ENCODE results near the gene PABPN1L.
A peak's percentile ranks its signal among the peaks of the same experiment; 100 is the strongest.

The PABPN1L gene

DNA sequence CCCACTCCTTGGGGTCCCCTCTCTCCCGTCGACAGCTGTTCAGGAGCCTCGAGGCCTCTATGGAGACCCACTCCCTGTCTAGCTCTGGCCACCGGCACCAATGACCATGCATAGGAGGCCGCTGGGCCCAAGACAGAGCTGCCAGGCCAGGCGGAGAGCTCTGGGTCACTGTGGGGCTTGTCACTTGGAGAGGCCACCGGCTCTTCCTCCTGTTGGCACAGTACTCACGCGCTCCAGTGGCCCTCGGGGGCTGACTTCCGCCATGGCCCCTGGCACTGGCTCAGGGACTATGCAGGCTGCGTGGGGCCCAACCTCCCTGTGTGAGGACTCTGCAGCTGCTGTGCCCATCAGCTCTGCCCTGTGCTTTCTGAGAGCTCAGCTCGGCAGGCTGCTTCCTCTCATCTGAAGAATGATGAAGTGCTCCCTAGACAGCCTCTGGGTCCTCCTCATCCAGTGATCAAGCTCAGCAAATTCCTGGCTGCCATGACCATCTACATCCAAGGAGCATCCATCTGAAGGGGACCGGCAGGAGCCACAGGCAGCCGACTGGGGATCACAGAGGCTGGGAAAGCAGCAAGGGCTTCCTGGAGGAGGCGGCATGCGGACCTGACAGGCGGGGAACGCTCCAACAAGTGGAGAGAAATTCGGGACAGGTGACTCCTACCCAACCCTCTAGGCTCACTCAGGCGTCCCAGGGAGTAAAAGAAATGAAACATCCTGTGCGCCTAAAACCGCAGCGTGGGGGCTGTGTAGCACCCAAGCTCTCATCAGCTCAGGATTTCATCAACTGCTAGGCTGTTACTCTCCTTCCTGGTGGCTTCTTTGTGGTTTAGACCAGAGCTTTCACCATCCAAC is 26.5 kb downstream of the PABPN1L start:
- Histone ChIP-seq H2BK15ac (replicated peaks; ENCODE audit: low read depth) (no peak overlapping the region), H3K36me3 (ENCODE audit: control insufficient read depth, insufficient read depth, low read length) (no peaks in the 10 kb centered on the region), H3K4me2 (ENCODE audit: low read length) (no peak overlapping the region), H3K4me3 (ENCODE audit: low read length) (no peak overlapping the region), H3K18ac (ENCODE audit: low read length) (no peak overlapping the region), H3K27me3 (ENCODE audit: insufficient read depth, low read length, poor library complexity) (no peaks in the 10 kb centered on the region), H4K5ac (ENCODE audit: low read length) (no peak overlapping the region), H3K79me1 (ENCODE audit: low read length) (no peaks in the 10 kb centered on the region), H4K8ac (ENCODE audit: low read depth, low read length) (no peak overlapping the region), H3K79me2 (ENCODE audit: control insufficient read depth, insufficient read depth, low read length) (no peaks in the 10 kb centered on the region), H3K4me1 (ENCODE audit: control insufficient read depth, low read depth, low read length) (no peaks in the 10 kb centered on the region), H3K23ac (ENCODE audit: low read length) (no peak overlapping the region), H3K9ac (ENCODE audit: low read length) (no peak overlapping the region), H2BK120ac (ENCODE audit: low read depth, low read length) (no peak overlapping the region), H3K27ac (ENCODE audit: low read depth, low read length) (no peak overlapping the region), H3K4ac (ENCODE audit: low read depth, low read length) (no peak overlapping the region), H2BK5ac (ENCODE audit: low read length) (no peak overlapping the region), H2AK5ac (ENCODE audit: low read length) (no peak overlapping the region), H3K56ac (ENCODE audit: low read length) (no peak overlapping the region)
- no peak for DNase-seq
- no CpG with 5 or more reads among the region's 24 CpGs for WGBS (ENCODE audit: extremely low coverage, insufficient coverage, low lambda C conversion rate)

DNA sequence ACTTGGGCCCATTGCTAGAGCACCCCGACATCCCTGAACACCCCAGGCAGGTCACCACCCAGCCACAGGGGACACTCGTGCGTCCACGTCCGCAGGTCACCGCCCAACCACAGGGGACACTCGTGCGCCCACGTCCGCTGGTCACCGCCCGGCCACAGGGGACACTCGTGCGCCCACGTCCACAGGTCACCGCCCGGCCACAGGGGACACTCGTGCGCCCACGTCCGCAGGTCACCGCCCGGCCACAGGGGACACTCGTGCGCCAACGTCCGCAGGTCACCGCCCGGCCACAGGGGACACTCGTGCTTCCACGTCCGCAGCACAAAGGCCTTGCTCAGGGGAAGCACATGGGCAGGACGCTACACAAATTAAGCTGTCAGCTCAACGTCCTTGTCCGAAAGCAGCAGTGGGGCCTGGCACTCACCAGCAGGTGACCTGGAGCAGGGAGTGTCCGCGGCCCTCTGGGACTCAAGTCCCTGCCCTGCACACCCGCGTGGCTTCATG is 27.4 kb downstream of the PABPN1L start:
- H3K9ac ChIP-seq (ENCODE audit: low read length), result no peak overlapping the region
- WGBS (ENCODE audit: extremely low coverage, insufficient coverage, low lambda C conversion rate), result no CpG with 5 or more reads among the region's 39 CpGs
- H4K8ac ChIP-seq (ENCODE audit: low read depth, low read length), result no peak overlapping the region
- no peak overlapping the region for H3K23ac ChIP-seq (ENCODE audit: low read length)
- H3K79me1 ChIP-seq (ENCODE audit: low read length), result no peaks in the 10 kb centered on the region
- no peak overlapping the region for H3K56ac ChIP-seq (ENCODE audit: low read length)
- no peak overlapping the region for H3K27ac ChIP-seq (ENCODE audit: low read depth, low read length)
- H2BK5ac ChIP-seq (ENCODE audit: low read length), result no peak overlapping the region
- no peak overlapping the region for H2BK120ac ChIP-seq (ENCODE audit: low read depth, low read length)
- H3K18ac ChIP-seq (ENCODE audit: low read length), result no peak overlapping the region
- H3K36me3 ChIP-seq (ENCODE audit: control insufficient read depth, insufficient read depth, low read length), result no peaks in the 10 kb centered on the region
- no peak overlapping the region for H3K4ac ChIP-seq (ENCODE audit: low read depth, low read length)
- no peaks in the 10 kb centered on the region for H3K79me2 ChIP-seq (ENCODE audit: control insufficient read depth, insufficient read depth, low read length)
- DNase-seq, result peak; percentile 19
- H2AK5ac ChIP-seq (ENCODE audit: low read length), result no peak overlapping the region
- H3K27me3 ChIP-seq (ENCODE audit: insufficient read depth, low read length, poor library complexity), result no peaks in the 10 kb centered on the region
- no peak overlapping the region for H2BK15ac ChIP-seq (replicated peaks; ENCODE audit: low read depth)
- no peak overlapping the region for H4K5ac ChIP-seq (ENCODE audit: low read length)
- H3K4me1 ChIP-seq (ENCODE audit: control insufficient read depth, low read depth, low read length), result no peaks in the 10 kb centered on the region
- H3K4me3 ChIP-seq (ENCODE audit: low read length), result no peak overlapping the region
- no peak overlapping the region for H3K4me2 ChIP-seq (ENCODE audit: low read length)

DNA sequence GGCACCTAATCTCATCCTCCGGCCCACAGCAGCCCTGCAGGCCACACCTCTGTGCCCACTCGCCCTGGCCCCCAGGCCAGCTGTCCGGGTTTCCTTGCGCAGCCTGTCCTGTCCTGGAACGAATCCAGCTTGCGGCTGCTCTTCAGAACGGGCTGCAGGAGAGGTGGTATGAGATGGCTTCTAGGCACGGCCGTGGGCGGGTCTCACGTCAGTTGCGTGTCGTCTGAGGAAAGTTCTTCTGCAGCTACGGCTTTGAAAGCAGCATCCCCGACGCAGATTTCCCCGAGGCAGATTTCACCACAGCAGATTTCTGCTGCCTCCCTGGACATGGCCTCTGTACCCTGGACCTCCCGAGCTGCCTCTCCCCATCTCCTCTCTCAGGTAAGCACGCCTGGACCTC is 27.9 kb downstream of the PABPN1L start:
- Histone ChIP-seq H2BK15ac (replicated peaks; ENCODE audit: low read depth) (no peak overlapping the region), H3K36me3 (ENCODE audit: control insufficient read depth, insufficient read depth, low read length) (no peaks in the 10 kb centered on the region), H3K27me3 (ENCODE audit: insufficient read depth, low read length, poor library complexity) (no peaks in the 10 kb centered on the region), H3K27ac (ENCODE audit: low read depth, low read length) (no peak overlapping the region), H2BK5ac (ENCODE audit: low read length) (no peak overlapping the region), H3K4me3 (ENCODE audit: low read length) (no peak overlapping the region), H2AK5ac (ENCODE audit: low read length) (no peak overlapping the region), H3K18ac (ENCODE audit: low read length) (no peak overlapping the region), H3K79me1 (ENCODE audit: low read length) (no peaks in the 10 kb centered on the region), H2BK120ac (ENCODE audit: low read depth, low read length) (no peak overlapping the region), H3K4me1 (ENCODE audit: control insufficient read depth, low read depth, low read length) (no peaks in the 10 kb centered on the region), H3K56ac (ENCODE audit: low read length) (no peak overlapping the region), H4K8ac (ENCODE audit: low read depth, low read length) (no peak overlapping the region), H3K4me2 (ENCODE audit: low read length) (no peak overlapping the region), H3K4ac (ENCODE audit: low read depth, low read length) (no peak overlapping the region), H3K9ac (ENCODE audit: low read length) (no peak overlapping the region), H3K23ac (ENCODE audit: low read length) (no peak overlapping the region), H4K5ac (ENCODE audit: low read length) (no peak overlapping the region), H3K79me2 (ENCODE audit: control insufficient read depth, insufficient read depth, low read length) (no peaks in the 10 kb centered on the region)
- no CpG with 5 or more reads among the region's 19 CpGs for WGBS (ENCODE audit: extremely low coverage, insufficient coverage, low lambda C conversion rate)
- DNase-seq, result no peak

DNA sequence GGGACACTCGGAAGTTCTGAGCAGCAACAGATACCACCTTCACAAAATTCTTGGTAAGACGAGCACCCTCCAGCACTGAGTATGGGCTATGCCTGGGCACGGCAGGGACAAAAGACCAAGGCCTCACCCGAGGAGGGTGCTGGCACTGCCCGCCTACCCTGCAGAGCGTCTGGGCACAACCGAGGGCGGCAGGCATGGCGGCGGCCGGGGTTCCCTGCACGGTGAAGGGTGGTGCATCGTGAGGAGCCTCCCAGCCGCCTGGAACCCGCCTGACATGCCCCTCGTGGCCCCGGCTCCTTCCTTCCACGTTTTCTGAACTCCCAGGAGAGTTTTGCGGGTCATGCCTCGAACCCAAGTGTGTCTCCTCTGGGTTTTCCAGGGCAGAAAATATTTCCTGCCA is 28.7 kb downstream of the PABPN1L start:
- Histone ChIP-seq H3K36me3 (ENCODE audit: control insufficient read depth, insufficient read depth, low read length) (no peaks in the 10 kb centered on the region), H3K9ac (ENCODE audit: low read length) (no peak overlapping the region), H2AK5ac (ENCODE audit: low read length) (no peak overlapping the region), H3K23ac (ENCODE audit: low read length) (no peak overlapping the region), H3K79me1 (ENCODE audit: low read length) (no peaks in the 10 kb centered on the region), H3K4me1 (ENCODE audit: control insufficient read depth, low read depth, low read length) (no peaks in the 10 kb centered on the region), H3K4ac (ENCODE audit: low read depth, low read length) (no peak overlapping the region), H3K4me3 (ENCODE audit: low read length) (no peak overlapping the region), H4K5ac (ENCODE audit: low read length) (no peak overlapping the region), H3K4me2 (ENCODE audit: low read length) (no peak overlapping the region), H3K18ac (ENCODE audit: low read length) (no peak overlapping the region), H3K56ac (ENCODE audit: low read length) (no peak overlapping the region), H3K27me3 (ENCODE audit: insufficient read depth, low read length, poor library complexity) (no peaks in the 10 kb centered on the region), H3K27ac (ENCODE audit: low read depth, low read length) (no peak overlapping the region), H3K79me2 (ENCODE audit: control insufficient read depth, insufficient read depth, low read length) (no peaks in the 10 kb centered on the region), H2BK5ac (ENCODE audit: low read length) (no peak overlapping the region), H2BK15ac (replicated peaks; ENCODE audit: low read depth) (no peak overlapping the region), H2BK120ac (ENCODE audit: low read depth, low read length) (no peak overlapping the region), H4K8ac (ENCODE audit: low read depth, low read length) (no peak overlapping the region)
- no CpG with 5 or more reads among the region's 20 CpGs for whole genome bisulfite sequencing (ENCODE audit: extremely low coverage, insufficient coverage, low lambda C conversion rate)
- DNase-seq, result no peak

DNA sequence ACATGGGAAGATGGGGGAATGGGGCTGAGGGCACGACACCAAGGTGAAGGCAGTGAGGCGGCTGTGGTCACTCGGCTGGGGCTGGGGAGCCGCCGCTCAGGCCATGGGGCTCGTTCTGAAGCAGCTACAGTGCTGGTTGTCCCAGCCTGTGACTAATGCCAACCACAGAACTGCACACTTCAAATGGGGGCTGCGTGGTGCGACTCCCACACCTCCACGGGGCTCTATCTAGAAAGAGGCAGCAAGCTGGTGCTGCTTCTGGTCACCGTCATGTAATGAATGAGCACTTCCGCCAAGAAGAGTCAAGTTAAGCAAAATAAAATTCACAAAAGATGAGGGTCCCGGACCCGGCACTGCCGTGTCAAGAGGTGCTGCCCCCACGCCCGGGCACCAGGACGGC is 29.7 kb downstream of the PABPN1L start:
- no peak overlapping the region for H3K4me2 ChIP-seq (ENCODE audit: low read length)
- H3K56ac ChIP-seq (ENCODE audit: low read length), result no peak overlapping the region
- no peak overlapping the region for H4K8ac ChIP-seq (ENCODE audit: low read depth, low read length)
- H3K27me3 ChIP-seq (ENCODE audit: insufficient read depth, low read length, poor library complexity), result no peaks in the 10 kb centered on the region
- H3K23ac ChIP-seq (ENCODE audit: low read length), result no peak overlapping the region
- H3K36me3 ChIP-seq (ENCODE audit: control insufficient read depth, insufficient read depth, low read length), result no peaks in the 10 kb centered on the region
- H2AK5ac ChIP-seq (ENCODE audit: low read length), result no peak overlapping the region
- no peak overlapping the region for H2BK15ac ChIP-seq (replicated peaks; ENCODE audit: low read depth)
- H2BK120ac ChIP-seq (ENCODE audit: low read depth, low read length), result no peak overlapping the region
- no peak overlapping the region for H2BK5ac ChIP-seq (ENCODE audit: low read length)
- WGBS (ENCODE audit: extremely low coverage, insufficient coverage, low lambda C conversion rate), result no CpG with 5 or more reads among the region's 17 CpGs
- no peaks in the 10 kb centered on the region for H3K4me1 ChIP-seq (ENCODE audit: control insufficient read depth, low read depth, low read length)
- no peak overlapping the region for H3K9ac ChIP-seq (ENCODE audit: low read length)
- no peak overlapping the region for H3K18ac ChIP-seq (ENCODE audit: low read length)
- no peaks in the 10 kb centered on the region for H3K79me2 ChIP-seq (ENCODE audit: control insufficient read depth, insufficient read depth, low read length)
- H3K4ac ChIP-seq (ENCODE audit: low read depth, low read length), result no peak overlapping the region
- no peak overlapping the region for H3K4me3 ChIP-seq (ENCODE audit: low read length)
- no peaks in the 10 kb centered on the region for H3K79me1 ChIP-seq (ENCODE audit: low read length)
- H3K27ac ChIP-seq (ENCODE audit: low read depth, low read length), result no peak overlapping the region
- DNase-seq, result no peak
- no peak overlapping the region for H4K5ac ChIP-seq (ENCODE audit: low read length)

DNA sequence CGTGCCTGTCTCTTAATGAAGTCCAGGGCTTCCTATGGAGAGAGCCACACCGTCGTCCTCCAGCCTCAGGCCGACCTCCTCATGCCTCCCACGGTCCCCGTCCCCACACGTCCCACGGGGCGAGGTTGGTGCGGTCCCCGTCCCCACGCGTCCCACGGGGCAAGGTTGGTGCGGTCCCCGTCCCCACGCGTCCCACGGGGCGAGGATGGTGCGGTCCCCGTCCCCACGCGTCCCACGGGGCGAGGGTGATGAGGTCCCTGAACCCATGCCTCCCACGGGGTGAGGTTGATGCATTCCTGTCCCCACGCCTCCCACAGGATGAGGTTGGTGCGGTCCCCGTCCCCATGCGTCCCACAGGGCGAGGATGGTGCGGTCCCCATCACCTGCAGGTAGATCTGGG is 30.6 kb downstream of the PABPN1L start:
- Histone ChIP-seq H3K4ac (ENCODE audit: low read depth, low read length) (no peak overlapping the region), H4K5ac (ENCODE audit: low read length) (no peak overlapping the region), H3K79me2 (ENCODE audit: control insufficient read depth, insufficient read depth, low read length) (no peaks in the 10 kb centered on the region), H3K23ac (ENCODE audit: low read length) (no peak overlapping the region), H3K4me3 (ENCODE audit: low read length) (no peak overlapping the region), H3K56ac (ENCODE audit: low read length) (no peak overlapping the region), H2BK15ac (replicated peaks; ENCODE audit: low read depth) (no peak overlapping the region), H4K8ac (ENCODE audit: low read depth, low read length) (no peak overlapping the region), H3K18ac (ENCODE audit: low read length) (no peak overlapping the region), H3K27me3 (ENCODE audit: insufficient read depth, low read length, poor library complexity) (no peaks in the 10 kb centered on the region), H3K4me2 (ENCODE audit: low read length) (no peak overlapping the region), H2BK5ac (ENCODE audit: low read length) (no peak overlapping the region), H3K27ac (ENCODE audit: low read depth, low read length) (no peak overlapping the region), H3K36me3 (ENCODE audit: control insufficient read depth, insufficient read depth, low read length) (no peaks in the 10 kb centered on the region), H3K4me1 (ENCODE audit: control insufficient read depth, low read depth, low read length) (no peaks in the 10 kb centered on the region), H3K79me1 (ENCODE audit: low read length) (no peaks in the 10 kb centered on the region), H2BK120ac (ENCODE audit: low read depth, low read length) (no peak overlapping the region), H3K9ac (ENCODE audit: low read length) (no peak overlapping the region), H2AK5ac (ENCODE audit: low read length) (no peak overlapping the region)
- no peak for DNase-seq
- WGBS (ENCODE audit: extremely low coverage, insufficient coverage, low lambda C conversion rate), result no CpG with 5 or more reads among the region's 33 CpGs

Data from mesendoderm (in vitro differentiated cells).